ENCODE data around the gene DDIAS. TPM values are rescaled to one million over a fixed set of nuclear protein-coding genes. Genes with fewer than 3 reads are reported as not detected.
A peak's percentile ranks its signal among the peaks of the same experiment; 100 is the strongest.
"Not testable (repeated sequence)": the region's sequence is repeated elsewhere in the genome, so short reads cannot be mapped to it uniquely, and the experiment has no call there.

Gene DDIAS
- total and polyA plus RNA-seq, 10 donors, result 1.5 to 11.1 (median 7.3) TPM

GRCh38 chr11:82970507-82971083, 69.1 kb downstream of the DDIAS start:
- peak; percentile 78 for DNase-seq
- Histone ChIP-seq H3K4me1 (peaks cover 0 to 32% (median 8%) of the 10 kb centered on the region in 6 donors), H3K27ac (peak overlapping the region in 4 of 8 donors; percentile 55 to 76 (median 66))
- 87 to 95% (median 90%) methylated on average over 49 to 60 of the region's 60 CpGs for WGBS, 5 donors
- H3K36me3 ChIP-seq; H3K27me3 ChIP-seq (replicated peaks in 1 of 7); intact Hi-C loops (cut with DNase I; ENCODE audit: low total_unique reads); H3K4me3 ChIP-seq; H3K9me3 ChIP-seq: not testable (repeated sequence)
- TF ChIP-seq POLR2AphosphoS5 (IDR thresholded peaks at IDR 0.05), result peak in 1 of 3 donors; percentile 8

GRCh38 chr11:82971519-82971946, 70.0 kb downstream of the DDIAS start:
- peak overlapping the region in 7 of 8 donors; percentile 27 to 76 (median 55) for H3K27ac ChIP-seq
- TF ChIP-seq POLR2AphosphoS5 (IDR thresholded peaks at IDR 0.05) (peak in 2 of 3 donors; percentile 36 to 75), POLR2A (IDR thresholded peaks at IDR 0.05) (peak in 1 of 3 donors; percentile 5)
- intact Hi-C loops (cut with DNase I; ENCODE audit: low total_unique reads); H3K9me3 ChIP-seq; H3K36me3 ChIP-seq; H3K27me3 ChIP-seq (replicated peaks in 1 of 7): not testable (repeated sequence)
- peak overlapping the region in 4 of 8 donors; percentile 6 to 55 (median 18) for H3K4me3 ChIP-seq
- H3K4me1 ChIP-seq, result peaks cover 0 to 34% (median 8%) of the 10 kb centered on the region in 6 donors
- 50 to 64% (median 52%) methylated on average over 8 of the region's 8 CpGs for WGBS, 5 donors
- DNase-seq, result peak; percentile 74

DNA sequence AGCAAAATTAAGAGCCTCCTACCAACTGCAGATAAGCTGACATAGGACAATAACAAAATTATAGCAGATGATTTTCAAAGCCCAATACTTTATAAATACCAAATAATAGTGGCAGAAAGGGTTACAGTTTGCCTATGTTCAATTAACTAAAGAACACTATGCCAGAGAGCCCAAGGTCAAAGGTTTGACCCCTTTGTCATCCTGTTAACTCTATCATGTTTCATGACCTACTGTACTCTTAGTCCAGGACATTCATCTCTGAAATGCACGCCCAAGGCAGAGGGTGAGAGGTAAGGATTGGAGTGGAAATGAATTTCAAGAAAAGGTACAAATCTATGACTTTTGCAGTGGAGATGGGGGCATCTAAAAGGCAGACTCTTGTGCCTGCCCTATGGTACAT, 70.6 kb downstream of the DDIAS start:
- DNase-seq, result no peak
- Histone ChIP-seq H3K36me3 (no peaks in the 10 kb centered on the region), H3K4me1 (peaks cover 0 to 40% (median 8%) of the 10 kb centered on the region in 6 donors), H3K9me3 (peaks cover 0 to 6% (median 0%) of the 10 kb centered on the region in 8 donors), H3K4me3 (peak overlapping the region in 2 of 8 donors; percentile 23 to 55), H3K27ac (peak overlapping the region in 7 of 8 donors; percentile 27 to 76 (median 55)), H3K27me3 (replicated peaks in 1 of 7) (no peaks in the 10 kb centered on the region)
- intact Hi-C loops (cut with DNase I; ENCODE audit: low total_unique reads), result no loop called here
- TF ChIP-seq CTCF (IDR thresholded peaks at IDR 0.05 in 8 of 11, conservative IDR thresholded peaks at IDR 0.05 in 3 of 11) (no peak), POLR2AphosphoS5 (IDR thresholded peaks at IDR 0.05) (no peak), POLR2A (IDR thresholded peaks at IDR 0.05) (no peak)
- WGBS, 5 donors, result 63 to 85% (median 69%) methylated on average over 1 of the region's 1 CpG

GRCh38 chr11:82974135-82974534, 72.6 kb downstream of the DDIAS start:
- Histone ChIP-seq H3K9me3 (peaks cover 0 to 6% (median 0%) of the 10 kb centered on the region in 8 donors), H3K27ac (no peak overlapping the region), H3K4me3 (no peak overlapping the region), H3K4me1 (peaks cover 0 to 54% (median 7%) of the 10 kb centered on the region in 6 donors), H3K27me3 (replicated peaks in 1 of 7) (no peaks in the 10 kb centered on the region), H3K36me3 (no peaks in the 10 kb centered on the region)
- TF ChIP-seq POLR2AphosphoS5 (IDR thresholded peaks at IDR 0.05) (no peak), POLR2A (IDR thresholded peaks at IDR 0.05) (no peak), CTCF (IDR thresholded peaks at IDR 0.05 in 8 of 11, conservative IDR thresholded peaks at IDR 0.05 in 3 of 11) (no peak)
- 86 to 92% (median 90%) methylated on average over 2 of the region's 2 CpGs for WGBS, 5 donors
- no peak for DNase-seq
- intact Hi-C loops (cut with DNase I; ENCODE audit: low total_unique reads), result no loop called here

GRCh38 chr11:82974851-82975250, 73.3 kb downstream of the DDIAS start:
- no peaks in the 10 kb centered on the region for H3K27me3 ChIP-seq (replicated peaks in 1 of 7)
- H3K9me3 ChIP-seq, result peaks cover 0 to 6% (median 0%) of the 10 kb centered on the region in 8 donors
- TF ChIP-seq POLR2AphosphoS5 (IDR thresholded peaks at IDR 0.05), result no peak
- TF ChIP-seq CTCF (IDR thresholded peaks at IDR 0.05 in 8 of 11, conservative IDR thresholded peaks at IDR 0.05 in 3 of 11), result no peak
- TF ChIP-seq POLR2A (IDR thresholded peaks at IDR 0.05), result no peak
- H3K27ac ChIP-seq, result no peak overlapping the region
- no peaks in the 10 kb centered on the region for H3K36me3 ChIP-seq
- no peak for DNase-seq
- WGBS, 5 donors, result 67 to 94% (median 91%) methylated on average over 2 of the region's 2 CpGs
- no peak overlapping the region for H3K4me3 ChIP-seq
- H3K4me1 ChIP-seq, result peaks cover 0 to 47% (median 6%) of the 10 kb centered on the region in 6 donors
- intact Hi-C loops (cut with DNase I; ENCODE audit: low total_unique reads), result no loop called here
